ENCODE results near the gene NDUFS7. TPM values are rescaled to one million over a fixed set of nuclear protein-coding genes. Genes with fewer than 3 reads are reported as not detected.

Gene NDUFS7
- 61.3 to 78.6 TPM (median 70.3 TPM) in 5 replicates for total RNA-seq (2022; extraction: Qiagen RNA extraction; ENCODE audit: low read depth)

GRCh38 chr19:1383312-1384084, at the start of gene NDUFS7:
Gene NDUFS7 (plus strand): TSS chr19:1383907. CDS start chr19:1383927, 20 bp downstream.

GRCh38 chr19:1401138-1401888, 17.6 kb downstream of the NDUFS7 start, which contains the start of gene GAMT:
Gene GAMT (minus strand): TSS chr19:1401542. CDS start chr19:1401476, 66 bp downstream.

GRCh38 chr19:1407528-1408299, 24.0 kb downstream of the NDUFS7 start, which contains the start of gene DAZAP1:
Gene DAZAP1 (plus strand): TSS chr19:1407586. CDS start chr19:1407774, 188 bp downstream.

GRCh38 chr19:1438035-1438932, 54.6 kb downstream of the NDUFS7 start, which contains the start of gene RPS15:
Gene RPS15 (plus strand): TSS chr19:1438396. CDS start chr19:1438426, 30 bp downstream.

Other genes starting within 250 kb of the NDUFS7 start
- gene SBNO2, start 209.6 kb upstream of the NDUFS7 start, total RNA-seq (2022; extraction: Qiagen RNA extraction; ENCODE audit: low read depth), result 31.3 to 51.9 TPM (median 45.6 TPM) in 5 replicates
- 31.5 to 40.8 TPM (median 39.5 TPM) in 5 replicates for gene STK11, start 178.1 kb upstream of the NDUFS7 start, total RNA-seq (2022; extraction: Qiagen RNA extraction; ENCODE audit: low read depth)
- gene CBARP, start 145.9 kb upstream of the NDUFS7 start, total RNA-seq (2022; extraction: Qiagen RNA extraction; ENCODE audit: low read depth), result 2.3 to 4.0 TPM (median 3.7 TPM) in 5 replicates
- 82.4 to 163 TPM (median 149 TPM) in 5 replicates for gene ATP5F1D, start 142.2 kb upstream of the NDUFS7 start, total RNA-seq (2022; extraction: Qiagen RNA extraction; ENCODE audit: low read depth)
- gene MIDN, start 135.3 kb upstream of the NDUFS7 start, total RNA-seq (2022; extraction: Qiagen RNA extraction; ENCODE audit: low read depth), result 42.1 to 48.9 TPM (median 48.2 TPM) in 5 replicates
- gene CIRBP, start 114.6 kb upstream of the NDUFS7 start, total RNA-seq (2022; extraction: Qiagen RNA extraction; ENCODE audit: low read depth), result 89.0 to 226 TPM (median 98.8 TPM) in 5 replicates
- gene FAM174C, start 108.4 kb upstream of the NDUFS7 start, total RNA-seq (2022; extraction: Qiagen RNA extraction; ENCODE audit: low read depth), result 50.5 to 96.1 TPM (median 82.6 TPM) in 5 replicates
- gene EFNA2, start 98.0 kb upstream of the NDUFS7 start, total RNA-seq (2022; extraction: Qiagen RNA extraction; ENCODE audit: low read depth), result 1.1 to 2.1 TPM (median 1.4 TPM) in 5 replicates
- 25.1 to 40.6 TPM (median 35.1 TPM) in 5 replicates for gene GAMT, start 17.6 kb downstream of the NDUFS7 start, total RNA-seq (2022; extraction: Qiagen RNA extraction; ENCODE audit: low read depth)
- 81.3 to 109 TPM (median 103 TPM) in 5 replicates for gene DAZAP1, start 23.7 kb downstream of the NDUFS7 start, total RNA-seq (2022; extraction: Qiagen RNA extraction; ENCODE audit: low read depth)
- 1,625 to 1,906 TPM (median 1,687 TPM) in 5 replicates for gene RPS15, start 54.5 kb downstream of the NDUFS7 start, total RNA-seq (2022; extraction: Qiagen RNA extraction; ENCODE audit: low read depth)
- gene APC2, start 66.2 kb downstream of the NDUFS7 start, total RNA-seq (2022; extraction: Qiagen RNA extraction; ENCODE audit: low read depth), result 0.91 to 2.5 TPM (median 2.0 TPM) in 5 replicates
- gene C19orf25, start 95.3 kb downstream of the NDUFS7 start, total RNA-seq (2022; extraction: Qiagen RNA extraction; ENCODE audit: low read depth), result 10.9 to 20.9 TPM (median 20.3 TPM) in 5 replicates
- gene PCSK4, start 106.4 kb downstream of the NDUFS7 start, total RNA-seq (2022; extraction: Qiagen RNA extraction; ENCODE audit: low read depth), result 0.64 to 1.2 TPM (median 0.89 TPM) in 5 replicates
- 3.7 to 5.9 TPM (median 4.9 TPM) in 5 replicates for gene REEP6, start 107.3 kb downstream of the NDUFS7 start, total RNA-seq (2022; extraction: Qiagen RNA extraction; ENCODE audit: low read depth)
- gene ADAMTSL5, start 129.1 kb downstream of the NDUFS7 start, total RNA-seq (2022; extraction: Qiagen RNA extraction; ENCODE audit: low read depth), result 2.7 to 4.2 TPM (median 3.4 TPM) in 5 replicates
- 0.03 TPM in 1 of 5 replicates, not detected in the others for gene PLK5, start 140.2 kb downstream of the NDUFS7 start, total RNA-seq (2022; extraction: Qiagen RNA extraction; ENCODE audit: low read depth)
- gene MEX3D, start 184.4 kb downstream of the NDUFS7 start, total RNA-seq (2022; extraction: Qiagen RNA extraction; ENCODE audit: low read depth), result 5.7 to 11.9 TPM (median 10.1 TPM) in 5 replicates
- 37.2 to 56.9 TPM (median 47.8 TPM) in 5 replicates for gene MBD3, start 209.0 kb downstream of the NDUFS7 start, total RNA-seq (2022; extraction: Qiagen RNA extraction; ENCODE audit: low read depth)
- 93.1 to 175 TPM (median 172 TPM) in 5 replicates for gene UQCR11, start 221.6 kb downstream of the NDUFS7 start, total RNA-seq (2022; extraction: Qiagen RNA extraction; ENCODE audit: low read depth)

Measured in A549 treated with DMSO at 1 μM for 4 hours (cell line).